HUES64 (cell line): ENCODE measurements around the gene SPATA6.
"Not testable (repeated sequence)": the region's sequence is repeated elsewhere in the genome, so short reads cannot be mapped to it uniquely, and the experiment has no call there.

Source experiments
- H3K27ac ChIP-seq: 2 replicates; pipeline ENCODE4 v1.7.0; 2013; ENCODE audit warnings: low read depth, low read length, inconsistent platforms
- H3K27me3 ChIP-seq: 2 replicates; pipeline ENCODE4 v1.6.1; 2013; ENCODE audit warnings: mild to moderate bottlenecking, low read length; ENCODE audit not compliant: insufficient read depth
- H3K36me3 ChIP-seq: 2 replicates; pipeline ENCODE4 v1.6.1; 2013; ENCODE audit warnings: mild to moderate bottlenecking, low read length; ENCODE audit not compliant: insufficient read depth
- H3K4me1 ChIP-seq: 2 replicates; pipeline ENCODE4 v1.6.1; 2013; ENCODE audit warnings: mild to moderate bottlenecking, low read length, moderate library complexity; ENCODE audit not compliant: insufficient read depth
- H3K4me3 ChIP-seq: 2 replicates; pipeline ENCODE4 v1.5.1; 2013; ENCODE audit warnings: mild to moderate bottlenecking, low read length, moderate library complexity
- H3K9ac ChIP-seq: 2 replicates; pipeline ENCODE4 v1.6.1; 2013; ENCODE audit warnings: mild to moderate bottlenecking, low read depth, low read length
- H3K9me3 ChIP-seq: 2 replicates; pipeline ENCODE4 v1.6.1; 2013; ENCODE audit warnings: low read depth, low read length; ENCODE audit not compliant: insufficient read depth
- WGBS: fragments of 150-250, 120-280 bp; methylation state at CpG from one replicate; pipeline ENCODE4 v1.1.7; 2013; ENCODE audit warnings: missing lambda C conversion rate; 5-methylcytosine and 5-hydroxymethylcytosine counted together

SPATA6 gene

DNA sequence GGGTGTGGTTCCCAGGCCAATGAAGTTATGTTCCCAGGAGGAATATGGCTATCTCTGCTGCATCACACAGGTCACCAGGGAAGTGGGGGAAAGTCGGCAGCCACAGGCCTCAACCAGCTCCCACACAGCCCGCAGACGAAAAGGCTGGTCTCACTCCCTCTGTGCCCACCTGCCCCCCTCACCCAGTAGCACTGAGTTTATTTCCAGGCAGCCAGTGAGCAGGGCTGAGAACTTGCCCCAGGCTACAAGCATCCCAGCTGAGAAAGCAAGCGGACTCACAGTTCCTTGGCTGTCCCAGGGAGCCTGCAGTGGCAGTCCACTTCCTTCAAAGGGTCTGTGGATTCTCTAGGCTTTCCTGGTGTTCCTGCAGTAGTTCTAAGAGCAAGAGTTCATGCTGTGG lies 180.6 kb downstream of the SPATA6 start:
- Histone ChIP-seq H3K36me3 (no peaks in the 10 kb centered on the region), H3K4me3 (no peak overlapping the region), H3K4me1 (no peaks in the 10 kb centered on the region), H3K27me3 (no peaks in the 10 kb centered on the region), H3K9ac (no peak overlapping the region), H3K9me3 (no peaks in the 10 kb centered on the region), H3K27ac (no peak overlapping the region)
- WGBS, result 78% methylated on average over 4 of the region's 4 CpGs

- H3K9me3 ChIP-seq, result no peaks in the 10 kb centered on the region
- no peak overlapping the region for H3K4me3 ChIP-seq
- 94% methylated on average over 3 of the region's 3 CpGs for WGBS
- no peaks in the 10 kb centered on the region for H3K4me1 ChIP-seq
- H3K27me3 ChIP-seq, result no peaks in the 10 kb centered on the region
- H3K27ac ChIP-seq, result no peak overlapping the region
- H3K9ac ChIP-seq, result no peak overlapping the region
- H3K36me3 ChIP-seq, result no peaks in the 10 kb centered on the region
These were observed 186.5 kb downstream of the SPATA6 start for GRCh38 chr1:48285525-48285924.

- not testable (repeated sequence) for H3K36me3 ChIP-seq, H3K9me3 ChIP-seq, H3K27me3 ChIP-seq, H3K27ac ChIP-seq, H3K4me1 ChIP-seq, H3K4me3 ChIP-seq, H3K9ac ChIP-seq
- WGBS, result 77% methylated on average over 10 of the region's 10 CpGs
These were observed 187.1 kb downstream of the SPATA6 start for GRCh38 chr1:48284696-48285420.

GRCh38 chr1:48282329-48282728 lies 189.7 kb downstream of the SPATA6 start:
- H3K27me3 ChIP-seq, H3K9me3 ChIP-seq, H3K4me3 ChIP-seq, H3K4me1 ChIP-seq, H3K36me3 ChIP-seq, H3K9ac ChIP-seq, H3K27ac ChIP-seq: not testable (repeated sequence)

DNA sequence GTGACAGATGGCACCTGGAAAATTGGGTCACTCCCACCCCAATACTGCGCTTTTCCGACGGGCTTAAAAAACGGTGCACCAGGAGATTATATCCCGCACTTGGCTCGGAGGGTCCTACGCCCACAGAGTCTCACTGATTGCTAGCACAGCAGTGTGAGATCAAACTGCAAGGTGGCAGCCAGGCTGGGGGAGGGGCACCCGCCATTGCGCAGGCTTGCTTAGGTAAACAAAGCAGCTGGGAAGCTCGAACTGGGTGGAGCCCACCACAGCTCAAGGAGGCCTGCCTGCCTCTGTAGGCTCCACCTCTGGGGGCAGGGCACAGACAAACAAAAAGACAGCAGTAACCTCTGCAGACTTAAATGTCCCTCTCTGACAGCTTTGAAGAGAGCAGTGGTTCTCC lies 194.6 kb downstream of the SPATA6 start:
- H3K4me3 ChIP-seq, H3K36me3 ChIP-seq, H3K4me1 ChIP-seq, H3K27me3 ChIP-seq, H3K27ac ChIP-seq, H3K9ac ChIP-seq: not testable (repeated sequence)
- 89% methylated on average over 10 of the region's 10 CpGs for WGBS
- H3K9me3 ChIP-seq, result peaks cover 12% of the 10 kb centered on the region

DNA sequence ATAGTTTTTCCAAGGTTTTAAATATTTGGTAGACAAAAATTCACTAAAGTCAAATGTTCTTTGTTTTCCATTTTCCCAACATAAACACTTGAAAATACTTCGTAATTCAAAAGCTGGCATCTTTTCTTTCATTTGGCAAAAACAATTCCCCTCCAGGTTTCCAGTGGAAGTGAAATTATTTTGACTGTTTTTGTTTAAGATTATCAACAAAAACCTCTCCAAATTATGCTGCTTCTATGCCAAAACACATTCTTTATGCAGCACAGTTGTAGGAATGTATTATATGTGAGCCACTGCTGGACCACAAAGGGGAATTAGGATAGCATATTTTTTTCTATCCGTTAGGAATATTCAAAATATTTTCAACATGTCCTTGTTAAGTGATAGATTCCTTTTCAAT lies 205.4 kb downstream of the SPATA6 start:
- Histone ChIP-seq H3K4me1 (no peaks in the 10 kb centered on the region), H3K9me3 (no peaks in the 10 kb centered on the region), H3K27ac (no peak overlapping the region), H3K4me3 (no peak overlapping the region), H3K36me3 (no peaks in the 10 kb centered on the region), H3K9ac (no peak overlapping the region), H3K27me3 (no peaks in the 10 kb centered on the region)
- 77% methylated on average over 1 of the region's 2 CpGs for WGBS

DNA sequence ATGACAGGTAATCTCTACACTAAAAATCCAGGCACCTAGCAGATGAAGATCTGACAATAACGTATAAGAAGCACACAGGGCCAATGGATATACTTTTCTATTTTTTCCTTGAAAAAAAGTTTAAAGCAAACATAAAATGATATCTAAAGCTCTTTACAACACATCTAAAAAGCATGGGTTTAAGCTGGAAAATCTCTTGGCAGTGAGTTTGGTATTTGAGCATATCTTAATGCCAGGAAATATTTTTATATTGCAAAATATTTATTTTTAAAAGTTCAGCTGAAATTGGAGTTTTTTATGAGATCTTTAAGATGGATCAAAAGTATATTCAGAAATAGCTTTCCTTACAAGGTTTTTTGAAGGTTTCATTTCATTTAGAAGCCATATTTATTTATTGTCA lies 209.0 kb downstream of the SPATA6 start:
- no peak overlapping the region for H3K4me3 ChIP-seq
- H3K36me3 ChIP-seq, result no peaks in the 10 kb centered on the region
- no peak overlapping the region for H3K9ac ChIP-seq
- no peaks in the 10 kb centered on the region for H3K4me1 ChIP-seq
- H3K27ac ChIP-seq, result no peak overlapping the region
- H3K27me3 ChIP-seq, result no peaks in the 10 kb centered on the region
- H3K9me3 ChIP-seq, result no peaks in the 10 kb centered on the region
- WGBS, result 100% methylated on average over 1 of the region's 1 CpG

DNA sequence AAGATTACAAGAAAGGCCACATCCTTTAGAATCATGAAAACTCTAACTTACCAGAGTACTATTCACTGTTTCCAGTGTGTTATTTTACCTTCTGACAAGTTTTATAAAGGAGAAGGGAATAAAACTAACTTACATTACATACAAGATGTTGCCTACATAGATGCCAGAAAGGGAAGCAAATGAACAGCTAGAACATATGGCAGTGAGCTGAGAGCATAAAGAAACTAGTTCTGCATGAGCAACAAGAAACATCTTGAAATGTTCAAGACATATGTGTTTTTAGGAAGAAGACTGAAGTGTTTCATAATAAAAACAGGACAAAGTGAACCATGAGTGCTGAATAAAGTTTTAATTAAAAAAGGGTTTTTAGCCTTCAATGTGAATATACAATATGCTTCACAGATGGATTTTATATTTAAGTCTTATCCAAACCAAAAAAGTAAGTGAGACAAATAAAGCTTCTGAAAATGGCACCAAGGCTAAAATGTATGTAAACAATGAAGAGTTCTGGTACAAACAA lies 210.1 kb downstream of the SPATA6 start:
- Histone ChIP-seq H3K9ac (no peak overlapping the region), H3K4me1 (no peaks in the 10 kb centered on the region), H3K27ac (no peak overlapping the region), H3K27me3 (no peaks in the 10 kb centered on the region), H3K36me3 (no peaks in the 10 kb centered on the region), H3K9me3 (no peaks in the 10 kb centered on the region), H3K4me3 (no peak overlapping the region)

GRCh38 chr1:48258106-48258505 lies 213.9 kb downstream of the SPATA6 start:
- Histone ChIP-seq H3K9ac (no peak overlapping the region), H3K36me3 (no peaks in the 10 kb centered on the region), H3K4me1 (no peaks in the 10 kb centered on the region), H3K9me3 (no peaks in the 10 kb centered on the region), H3K27ac (no peak overlapping the region), H3K4me3 (no peak overlapping the region), H3K27me3 (no peaks in the 10 kb centered on the region)
- 93% methylated on average over 1 of the region's 1 CpG for WGBS

GRCh38 chr1:48254254-48254653 lies 217.8 kb downstream of the SPATA6 start:
- H3K9me3 ChIP-seq, result no peaks in the 10 kb centered on the region
- no peaks in the 10 kb centered on the region for H3K4me1 ChIP-seq
- H3K27ac ChIP-seq, result no peak overlapping the region
- 100% methylated on average over 1 of the region's 1 CpG for WGBS
- H3K9ac ChIP-seq, result no peak overlapping the region
- no peaks in the 10 kb centered on the region for H3K27me3 ChIP-seq
- no peak overlapping the region for H3K4me3 ChIP-seq
- no peaks in the 10 kb centered on the region for H3K36me3 ChIP-seq

- H3K9ac ChIP-seq, result no peak overlapping the region
- WGBS, result 92% methylated on average over 3 of the region's 3 CpGs
- H3K27ac ChIP-seq, result no peak overlapping the region
- no peaks in the 10 kb centered on the region for H3K4me1 ChIP-seq
- no peak overlapping the region for H3K4me3 ChIP-seq
- H3K9me3 ChIP-seq, result no peaks in the 10 kb centered on the region
- H3K27me3 ChIP-seq, result no peaks in the 10 kb centered on the region
- H3K36me3 ChIP-seq, result no peaks in the 10 kb centered on the region
These were observed 220.2 kb downstream of the SPATA6 start for GRCh38 chr1:48251821-48252220.

DNA sequence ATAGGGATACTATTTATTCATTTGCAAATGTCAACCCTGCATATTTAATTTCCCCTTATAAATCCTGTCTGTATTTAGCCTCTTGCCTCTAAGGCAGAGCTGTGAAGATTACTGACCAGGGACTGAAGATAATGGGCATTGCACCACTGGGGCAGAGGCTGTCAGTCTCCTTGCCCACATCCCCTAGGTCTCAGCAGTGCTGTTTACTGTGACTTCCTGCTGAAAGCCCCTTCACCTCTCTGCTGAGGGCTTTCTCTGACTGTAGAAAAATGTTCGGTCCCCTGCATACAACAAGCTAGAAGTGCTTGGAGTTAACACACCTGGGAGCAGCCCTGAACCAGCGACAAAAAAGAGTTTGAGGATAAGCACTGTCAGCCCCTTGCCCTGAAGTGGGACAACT lies 220.7 kb downstream of the SPATA6 start:
- Histone ChIP-seq H3K27ac (no peak overlapping the region), H3K27me3 (no peaks in the 10 kb centered on the region), H3K9ac (no peak overlapping the region), H3K36me3 (no peaks in the 10 kb centered on the region), H3K4me1 (no peaks in the 10 kb centered on the region), H3K4me3 (no peak overlapping the region), H3K9me3 (no peaks in the 10 kb centered on the region)
- 92% methylated on average over 2 of the region's 2 CpGs for WGBS
